H9 (cell line): ENCODE results near the gene COL4A2. TPM values are rescaled to one million over a fixed set of nuclear protein-coding genes. Genes with fewer than 3 reads are reported as not detected.

Experiments used
- DNase-seq: peaks from one replicate; pipeline ENCODE4 v3.0.0-alpha.2; 2017
- H2AFZ ChIP-seq: one replicate; pipeline ENCODE4 v1.6.1; 2013; ENCODE audit warnings: mild to moderate bottlenecking, low read length, control low read depth, moderate library complexity
- H2AK5ac ChIP-seq: 2 replicates; pipeline ENCODE4 v1.6.1; 2013; ENCODE audit warnings: low read length, control low read depth, mixed read lengths; ENCODE audit not compliant: insufficient read length
- H2BK120ac ChIP-seq: one replicate; pipeline ENCODE4 v1.6.1; 2013; ENCODE audit warnings: low read depth, mild to moderate bottlenecking, low read length, control low read depth, inconsistent platforms; ENCODE audit not compliant: poor library complexity, severe bottlenecking
- H2BK12ac ChIP-seq: 2 replicates; pipeline ENCODE4 v1.6.1; 2013; ENCODE audit warnings: low read length, control low read depth, mixed read lengths, low read depth; ENCODE audit not compliant: insufficient read length
- H2BK15ac ChIP-seq: 2 replicates; pipeline ENCODE4 v1.6.1; 2013; ENCODE audit warnings: low read depth, low read length, control low read depth
- H2BK20ac ChIP-seq: one replicate; pipeline ENCODE4 v1.6.1; 2013; ENCODE audit warnings: low read depth, mild to moderate bottlenecking, low read length, control low read depth, inconsistent platforms; ENCODE audit not compliant: poor library complexity, severe bottlenecking
- H2BK5ac ChIP-seq: 2 replicates; pipeline ENCODE4 v1.6.1; 2013; ENCODE audit warnings: low read length, control low read depth, mixed read lengths; ENCODE audit not compliant: insufficient read length
- H3K14ac ChIP-seq: 2 replicates; pipeline ENCODE4 v1.6.1; 2013; ENCODE audit warnings: low read length, control low read depth; ENCODE audit not compliant: insufficient read depth
- H3K18ac ChIP-seq: 2 replicates; pipeline ENCODE4 v1.6.1; 2013; ENCODE audit warnings: low read depth, mild to moderate bottlenecking, mixed read lengths, low read length, control low read depth; ENCODE audit not compliant: insufficient read length
- H3K23ac ChIP-seq: 2 replicates; pipeline ENCODE4 v1.6.1; 2013; ENCODE audit warnings: low read length, control low read depth, mixed read lengths, low read depth; ENCODE audit not compliant: insufficient read length
- H3K23me2 ChIP-seq: 2 replicates; pipeline ENCODE4 v1.6.1; 2013; ENCODE audit warnings: low read depth, mild to moderate bottlenecking, mixed read lengths, low read length, control low read depth; ENCODE audit not compliant: insufficient read length, poor library complexity, severe bottlenecking
- H3K27ac ChIP-seq: 2 replicates; pipeline ENCODE4 v1.5.1; 2013; ENCODE audit warnings: low read length, control low read depth, mixed read lengths, low read depth; ENCODE audit not compliant: insufficient read length
- H3K27me3 ChIP-seq: 2 replicates; pipeline ENCODE4 v1.6.1; 2013; ENCODE audit warnings: low read length, control low read depth, inconsistent platforms; ENCODE audit not compliant: insufficient read depth
- H3K4ac ChIP-seq: 2 replicates; pipeline ENCODE4 v1.6.1; 2013; ENCODE audit warnings: low read depth, mild to moderate bottlenecking, control low read depth, inconsistent platforms, low read length, moderate library complexity
- H3K4me1 ChIP-seq: 2 replicates; pipeline ENCODE4 v1.6.1; 2013; ENCODE audit warnings: low read length, control low read depth, inconsistent platforms; ENCODE audit not compliant: insufficient read depth
- H3K4me2 ChIP-seq: 2 replicates; pipeline ENCODE4 v1.6.1; 2013; ENCODE audit warnings: low read length, control low read depth, mixed read lengths; ENCODE audit not compliant: insufficient read length, insufficient read depth
- H3K56ac ChIP-seq: 2 replicates; pipeline ENCODE4 v1.6.1; 2013; ENCODE audit warnings: low read depth, mild to moderate bottlenecking, mixed read lengths, low read length, control low read depth; ENCODE audit not compliant: insufficient read length
- H3K79me1 ChIP-seq: 2 replicates; pipeline ENCODE4 v1.6.1; 2013; ENCODE audit warnings: low read depth, mild to moderate bottlenecking, moderate library complexity, low read length, control low read depth, inconsistent platforms; ENCODE audit not compliant: insufficient read depth, poor library complexity, severe bottlenecking
- H3K79me2 ChIP-seq: 2 replicates; pipeline ENCODE4 v1.6.1; 2013; ENCODE audit warnings: low read length, control low read depth, inconsistent platforms; ENCODE audit not compliant: insufficient read depth
- H3K9ac ChIP-seq: 2 replicates; pipeline ENCODE4 v1.6.1; 2013; ENCODE audit warnings: low read length, control low read depth, mixed read lengths; ENCODE audit not compliant: insufficient read length; ENCODE audit errors: extremely low read depth
- H3K9me3 ChIP-seq: one replicate; pipeline ENCODE4 v1.6.1; 2013; ENCODE audit warnings: low read depth, low read length, inconsistent platforms; ENCODE audit not compliant: control insufficient read depth
- H3T11ph ChIP-seq: one replicate; pipeline ENCODE4 v1.6.1; 2013; ENCODE audit warnings: mild to moderate bottlenecking, low read length, control low read depth, inconsistent platforms
- H4K20me1 ChIP-seq: one replicate; pipeline ENCODE4 v1.6.1; 2013; ENCODE audit not compliant: control insufficient read depth, insufficient read length, insufficient read depth
- H4K5ac ChIP-seq: 2 replicates; pipeline ENCODE4 v1.6.1; 2013; ENCODE audit warnings: low read depth, mild to moderate bottlenecking, mixed read lengths, low read length, control low read depth; ENCODE audit not compliant: insufficient read length
- H4K8ac ChIP-seq: replicated peaks from 2 replicates; pipeline ENCODE4 v1.6.1; 2013; ENCODE audit warnings: low read length, control low read depth, mixed read lengths, low read depth; ENCODE audit not compliant: insufficient read length
- H4K91ac ChIP-seq: 2 replicates; pipeline ENCODE4 v1.6.1; 2013; ENCODE audit warnings: low read depth, mild to moderate bottlenecking, moderate library complexity, mixed read lengths, low read length, control low read depth; ENCODE audit not compliant: insufficient read length
- H3K27ac Mint-ChIP-seq, 3 experiments: 2 replicates in 2 of 3; 3 replicates in 1 of 3; pipeline ENCODE4 v1.8.0; 2020 to 2021; ENCODE audit warnings: mixed read lengths in 3 of 3, mild to moderate bottlenecking in 1 of 3, moderate library complexity in 1 of 3
- H3K27me3 Mint-ChIP-seq: 2 replicates; pipeline ENCODE4 v1.8.0; 2021; ENCODE audit warnings: low read depth, mild to moderate bottlenecking, moderate library complexity, mixed read lengths
- H3K36me3 Mint-ChIP-seq, 3 experiments: 2 replicates in 2 of 3; 3 replicates in 1 of 3; pipeline ENCODE4 v1.8.0; 2020 to 2021; ENCODE audit warnings: low read depth in 3 of 3, mixed read lengths in 3 of 3; ENCODE audit not compliant: insufficient read depth in 1 of 3
- H3K4me1 Mint-ChIP-seq, 2 experiments: 2 replicates each; pipeline ENCODE4 v1.8.0; 2020; ENCODE audit warnings: mixed read lengths in 2 of 2
- H3K4me3 Mint-ChIP-seq, 2 experiments: 2 replicates in 1 of 2; 3 replicates in 1 of 2; pipeline ENCODE4 v1.8.0; 2020 to 2021; ENCODE audit warnings: mild to moderate bottlenecking in 2 of 2, mixed read lengths in 2 of 2, moderate library complexity in 1 of 2
- H3K9me3 Mint-ChIP-seq, 2 experiments: 2 replicates in 1 of 2; 3 replicates in 1 of 2; pipeline ENCODE4 v1.8.0; 2020; ENCODE audit warnings: mild to moderate bottlenecking in 2 of 2, mixed read lengths in 2 of 2, moderate library complexity in 1 of 2
- WGBS: extraction: QIAGEN DNeasy Blood & Tissue Kit; methylation state at CpG from one replicate; pipeline ENCODE4 v1.1.7; 2013; ENCODE audit warnings: missing lambda C conversion rate, low lambda C conversion rate, mixed read lengths; ENCODE audit not compliant: insufficient read length; ENCODE audit errors: extremely low coverage; 5-methylcytosine and 5-hydroxymethylcytosine counted together
- total RNA-seq: library from RNA; stranded (reverse); gene quantifications from 2 replicates; pipeline ENCODE4 v1.2.1, GENCODE V29; 2021
- TF ChIP-seq, protein P1 (sequence below): fragments of 200-600 bp; sonication (generic); conservative IDR thresholded peaks from 3 replicates; pipeline ENCODE4 v1.8.0; 2021; ENCODE audit warnings: antibody characterized with exemption, mild to moderate bottlenecking

COL4A2 gene
- total RNA-seq, 1 experiment from 2014 or later, result 76.5 TPM

DNA sequence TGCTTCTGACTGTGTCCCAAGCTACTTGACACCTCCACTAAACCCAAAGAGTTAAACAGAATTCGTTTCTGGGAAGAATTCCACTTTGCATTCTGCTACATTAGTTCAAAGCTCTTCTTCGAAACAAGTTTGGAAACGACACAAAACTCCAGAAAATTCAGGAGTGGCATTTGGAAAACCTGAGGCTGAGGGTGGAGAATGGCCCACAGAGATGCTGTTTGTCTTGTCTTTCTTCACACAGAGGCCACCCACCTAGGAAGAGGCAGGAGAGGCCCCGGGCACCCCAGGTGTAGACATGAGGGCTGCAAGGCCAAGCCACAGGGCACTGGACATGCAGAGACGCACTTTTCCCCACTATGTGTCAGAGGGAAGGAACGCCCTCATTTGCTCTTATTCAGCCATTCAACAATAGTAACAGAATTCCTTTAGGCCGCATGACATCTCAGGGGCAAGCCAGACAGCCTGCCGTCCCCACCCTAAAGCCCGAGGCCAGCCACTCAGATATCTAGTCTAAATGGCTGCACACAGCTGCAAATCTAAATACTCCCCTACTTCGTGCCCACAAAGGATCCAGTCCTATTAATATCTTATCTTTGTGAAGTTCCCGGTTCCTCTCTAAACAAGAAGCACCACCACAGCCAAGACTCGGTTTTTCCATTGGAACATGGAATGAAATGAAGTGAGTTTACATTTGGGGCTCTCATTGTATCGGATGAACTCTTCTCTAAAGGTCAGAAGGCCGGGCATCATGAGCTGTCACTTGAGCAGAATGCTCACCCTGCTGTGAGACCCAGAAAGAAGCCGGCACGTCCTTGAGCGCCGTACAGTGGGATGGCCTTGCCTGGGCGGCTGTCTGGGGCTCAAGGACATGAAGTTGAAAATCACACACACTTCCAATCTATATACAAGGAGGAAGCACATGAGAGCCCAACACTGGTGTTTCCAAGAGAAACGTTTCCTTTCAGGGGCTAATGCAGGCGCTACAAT, 20.0 kb upstream of the COL4A2 start:
- Mint-ChIP-seq H3K4me1 (peaks cover 3% of the 10 kb centered on the region in 2 experiments; a peak in 2 of 4 replicates), H3K27me3 (no peaks in the 10 kb centered on the region; the same call in 1 of the 2 replicates), H3K27ac (peak overlapping the region in 1 of 3 experiments; percentile 35; a peak in 1 of 7 replicates), H3K9me3 (no peaks in the 10 kb centered on the region), H3K36me3 (peaks cover 0 to 3% (median 0%) of the 10 kb centered on the region in 3 experiments; a peak in 5 of 7 replicates), H3K4me3 (no peak overlapping the region)
- no peaks in the 10 kb centered on the region for H3K79me1 ChIP-seq
- no peak overlapping the region for H3T11ph ChIP-seq
- H2AK5ac ChIP-seq, result no peak overlapping the region
- H3K4ac ChIP-seq, result no peak overlapping the region
- H2BK20ac ChIP-seq, result no peak overlapping the region
- H2BK12ac ChIP-seq, result no peak overlapping the region
- WGBS, result no CpG with 5 or more reads among the region's 21 CpGs
- no peak overlapping the region for H3K14ac ChIP-seq
- H3K23ac ChIP-seq, result no peak overlapping the region
- no peaks in the 10 kb centered on the region; the same call in 1 of the 2 replicates for H3K79me2 ChIP-seq
- DNase-seq, result no peak
- no peak overlapping the region for H3K27ac ChIP-seq
- H3K9me3 ChIP-seq, result no peaks in the 10 kb centered on the region
- H3K4me2 ChIP-seq, result no peak overlapping the region
- H4K20me1 ChIP-seq, result no peaks in the 10 kb centered on the region
- no peak overlapping the region for H3K56ac ChIP-seq
- no peak overlapping the region for H3K18ac ChIP-seq
- TF ChIP-seq, protein P1, sequence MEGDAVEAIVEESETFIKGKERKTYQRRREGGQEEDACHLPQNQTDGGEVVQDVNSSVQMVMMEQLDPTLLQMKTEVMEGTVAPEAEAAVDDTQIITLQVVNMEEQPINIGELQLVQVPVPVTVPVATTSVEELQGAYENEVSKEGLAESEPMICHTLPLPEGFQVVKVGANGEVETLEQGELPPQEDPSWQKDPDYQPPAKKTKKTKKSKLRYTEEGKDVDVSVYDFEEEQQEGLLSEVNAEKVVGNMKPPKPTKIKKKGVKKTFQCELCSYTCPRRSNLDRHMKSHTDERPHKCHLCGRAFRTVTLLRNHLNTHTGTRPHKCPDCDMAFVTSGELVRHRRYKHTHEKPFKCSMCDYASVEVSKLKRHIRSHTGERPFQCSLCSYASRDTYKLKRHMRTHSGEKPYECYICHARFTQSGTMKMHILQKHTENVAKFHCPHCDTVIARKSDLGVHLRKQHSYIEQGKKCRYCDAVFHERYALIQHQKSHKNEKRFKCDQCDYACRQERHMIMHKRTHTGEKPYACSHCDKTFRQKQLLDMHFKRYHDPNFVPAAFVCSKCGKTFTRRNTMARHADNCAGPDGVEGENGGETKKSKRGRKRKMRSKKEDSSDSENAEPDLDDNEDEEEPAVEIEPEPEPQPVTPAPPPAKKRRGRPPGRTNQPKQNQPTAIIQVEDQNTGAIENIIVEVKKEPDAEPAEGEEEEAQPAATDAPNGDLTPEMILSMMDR, result no peak
- H3K23me2 ChIP-seq, result no peaks in the 10 kb centered on the region
- H2BK5ac ChIP-seq, result no peak overlapping the region
- no peak overlapping the region for H4K8ac ChIP-seq
- H3K9ac ChIP-seq, result no peak overlapping the region
- no peak overlapping the region for H2BK15ac ChIP-seq
- H4K5ac ChIP-seq, result no peak overlapping the region
- H2BK120ac ChIP-seq, result no peak overlapping the region
- no peaks in the 10 kb centered on the region for H3K27me3 ChIP-seq
- no peaks in the 10 kb centered on the region for H3K4me1 ChIP-seq
- no peak overlapping the region for H4K91ac ChIP-seq
- H2AFZ ChIP-seq, result no peak overlapping the region
